H1 (cell line): ENCODE data around the gene PTH1R.

ENCODE experiments used
- BACH1 ChIP-seq: IDR thresholded peaks from 2 replicates; pipeline ENCODE4 v1.6.1; 2012; ENCODE audit warnings: low read length, improper control_type of control experiment
- EZH2 ChIP-seq: fragments of 200-600 bp; sonication (generic); IDR thresholded peaks from 2 replicates; pipeline ENCODE4 v1.7.1; 2012; ENCODE audit warnings: low read depth, mild to moderate bottlenecking, moderate library complexity, low read length, inconsistent platforms; ENCODE audit not compliant: severe bottlenecking
- POLR2A ChIP-seq, 2 experiments: IDR thresholded peaks; 1 replicate in 1 of 2; 2 replicates in 1 of 2; pipeline ENCODE4 v1.6.1; 2011; ENCODE audit warnings: low read depth in 2 of 2, low read length in 2 of 2, mild to moderate bottlenecking in 2 of 2; ENCODE audit errors: control extremely low read depth in 1 of 2
- POLR2AphosphoS5 ChIP-seq: IDR thresholded peaks from 2 replicates; pipeline ENCODE4 v1.6.1; 2011; ENCODE audit warnings: low read depth, low read length
- RBBP5 ChIP-seq: IDR thresholded peaks from 2 replicates; pipeline ENCODE4 v1.7.1; 2012; ENCODE audit warnings: low read depth, mild to moderate bottlenecking, inconsistent platforms, low read length, moderate library complexity, borderline replicate concordance
- TAF1 ChIP-seq: IDR thresholded peaks from 2 replicates; pipeline ENCODE4 v1.6.1; 2011; ENCODE audit warnings: mild to moderate bottlenecking, low read depth, low read length
- USF2 ChIP-seq: IDR thresholded peaks from 2 replicates; pipeline ENCODE4 v1.6.1; 2011; ENCODE audit warnings: low read length, improper control_type of control experiment
- TF ChIP-seq, protein P1 (sequence below), 3 experiments: IDR thresholded peaks; 1 replicate in 2 of 3; 2 replicates in 1 of 3; pipeline versions ENCODE4 v1.5.1 to v1.6.1; 2011; ENCODE audit warnings: low read length in 3 of 3, mild to moderate bottlenecking in 3 of 3, inconsistent platforms in 2 of 3, low read depth in 1 of 3, moderate library complexity in 1 of 3; ENCODE audit not compliant: insufficient read depth in 1 of 3; ENCODE audit errors: control extremely low read depth in 1 of 3
- TF ChIP-seq, protein P2 (sequence below): IDR thresholded peaks from 2 replicates; pipeline ENCODE4 v1.6.1; 2011; ENCODE audit warnings: low read depth, mild to moderate bottlenecking, low read length; ENCODE audit not compliant: insufficient read depth

DNA sequence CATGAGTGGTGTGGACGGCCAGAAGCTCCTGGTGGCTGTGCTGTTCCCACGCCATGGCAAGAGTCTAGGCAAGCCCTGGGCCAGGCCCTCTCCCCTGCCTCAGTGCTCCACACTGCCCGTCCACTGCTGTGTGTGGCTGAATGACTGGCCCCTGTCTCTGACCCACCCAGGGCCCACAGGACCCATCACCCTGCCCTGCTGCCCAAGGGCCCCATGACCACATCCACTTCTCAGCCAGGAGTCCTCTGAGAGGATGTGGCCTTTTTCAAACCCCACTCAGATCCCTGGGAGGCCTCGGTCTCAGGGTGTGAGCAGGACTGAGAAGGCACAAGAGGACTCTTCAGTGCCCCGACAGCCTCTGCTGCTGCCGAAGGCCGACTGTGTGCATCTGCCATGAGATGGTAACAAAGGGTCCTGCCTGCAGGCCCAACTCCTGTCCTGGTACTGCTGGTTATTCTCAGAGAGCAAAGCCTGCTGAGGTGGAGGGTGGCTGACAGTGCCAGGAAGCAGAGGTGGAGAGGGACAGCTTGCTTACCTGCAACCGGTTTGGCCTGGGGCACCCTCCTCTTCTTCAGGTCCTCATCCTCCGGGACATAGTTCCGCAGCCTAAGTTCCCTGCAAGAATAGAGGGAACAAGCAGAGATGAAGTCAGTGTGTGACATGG is 47.5 kb downstream of the PTH1R start:
- TF ChIP-seq, protein P1, sequence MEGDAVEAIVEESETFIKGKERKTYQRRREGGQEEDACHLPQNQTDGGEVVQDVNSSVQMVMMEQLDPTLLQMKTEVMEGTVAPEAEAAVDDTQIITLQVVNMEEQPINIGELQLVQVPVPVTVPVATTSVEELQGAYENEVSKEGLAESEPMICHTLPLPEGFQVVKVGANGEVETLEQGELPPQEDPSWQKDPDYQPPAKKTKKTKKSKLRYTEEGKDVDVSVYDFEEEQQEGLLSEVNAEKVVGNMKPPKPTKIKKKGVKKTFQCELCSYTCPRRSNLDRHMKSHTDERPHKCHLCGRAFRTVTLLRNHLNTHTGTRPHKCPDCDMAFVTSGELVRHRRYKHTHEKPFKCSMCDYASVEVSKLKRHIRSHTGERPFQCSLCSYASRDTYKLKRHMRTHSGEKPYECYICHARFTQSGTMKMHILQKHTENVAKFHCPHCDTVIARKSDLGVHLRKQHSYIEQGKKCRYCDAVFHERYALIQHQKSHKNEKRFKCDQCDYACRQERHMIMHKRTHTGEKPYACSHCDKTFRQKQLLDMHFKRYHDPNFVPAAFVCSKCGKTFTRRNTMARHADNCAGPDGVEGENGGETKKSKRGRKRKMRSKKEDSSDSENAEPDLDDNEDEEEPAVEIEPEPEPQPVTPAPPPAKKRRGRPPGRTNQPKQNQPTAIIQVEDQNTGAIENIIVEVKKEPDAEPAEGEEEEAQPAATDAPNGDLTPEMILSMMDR (IDR thresholded peaks at IDR 0.05; ENCODE audit: control extremely low read depth in 1 of 3, insufficient read depth in 1 of 3, low read depth in 1 of 3, low read length in 3 of 3), result no peak
- TF ChIP-seq POLR2A (IDR thresholded peaks at IDR 0.05; ENCODE audit: control extremely low read depth in 1 of 2, low read depth in 2 of 2, low read length in 2 of 2), result no peak
- TF ChIP-seq BACH1, result no peak
- no peak for TF ChIP-seq POLR2AphosphoS5
- TF ChIP-seq RBBP5, result no peak
- TF ChIP-seq EZH2, result no peak
- TF ChIP-seq TAF1, result no peak
- TF ChIP-seq, protein P2, sequence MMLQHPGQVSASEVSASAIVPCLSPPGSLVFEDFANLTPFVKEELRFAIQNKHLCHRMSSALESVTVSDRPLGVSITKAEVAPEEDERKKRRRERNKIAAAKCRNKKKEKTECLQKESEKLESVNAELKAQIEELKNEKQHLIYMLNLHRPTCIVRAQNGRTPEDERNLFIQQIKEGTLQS, result no peak
- TF ChIP-seq USF2, result no peak
